Coronary artery (tissue), 2 donors: ENCODE data around the gene CDH23.

Experiments used
- DNase-seq: peaks from one replicate; pipeline ENCODE4 v3.0.0-alpha.2; 2017; ENCODE audit warnings: low spot score
- H3K27ac ChIP-seq, 2 donors: fragments of 200-600 bp; sonication (generic); one replicate each; pipeline ENCODE4 v1.5.1; 2016 to 2019
- H3K4me3 ChIP-seq: fragments of 200-600 bp; sonication (generic); 2 replicates; pipeline ENCODE4 v1.5.1; 2016; ENCODE audit warnings: mild to moderate bottlenecking, moderate library complexity
- CTCF ChIP-seq: fragments of 200-600 bp; sonication (generic); IDR thresholded peaks from one replicate; pipeline ENCODE4 v1.5.1; 2019; ENCODE audit warnings: antibody characterized with exemption

Gene CDH23

GRCh38 chr10:71439670-71440425 lies 43.1 kb downstream of the CDH23 start:
- no peak overlapping the region for H3K27ac ChIP-seq
- H3K4me3 ChIP-seq = no peak overlapping the region
- no peak for DNase-seq
- no peak for TF ChIP-seq CTCF

- TF ChIP-seq CTCF = no peak
- DNase-seq = no peak
Measured at GRCh38 chr10:71440506-71441035, 43.9 kb downstream of the CDH23 start.

GRCh38 chr10:71442000-71442399 lies 45.3 kb downstream of the CDH23 start:
- TF ChIP-seq CTCF = no peak
- no peak overlapping the region for H3K4me3 ChIP-seq
- H3K27ac ChIP-seq = no peak overlapping the region
- no peak for DNase-seq

More at GRCh38 chr10:71440506-71441035, 43.9 kb downstream of the CDH23 start:
- no peak overlapping the region for H3K4me3 ChIP-seq
- no peak overlapping the region for H3K27ac ChIP-seq

- no peak for TF ChIP-seq CTCF
- no peak for DNase-seq
- Histone ChIP-seq H3K4me3 (no peak overlapping the region), H3K27ac (no peak overlapping the region)
Measured at GRCh38 chr10:71442859-71443570, 46.3 kb downstream of the CDH23 start.

- Histone ChIP-seq H3K27ac (no peak overlapping the region), H3K4me3 (no peak overlapping the region)
- no peak for TF ChIP-seq CTCF
- no peak for DNase-seq
Measured at GRCh38 chr10:71443676-71444075, 47.0 kb downstream of the CDH23 start.

GRCh38 chr10:71444284-71445054 lies 47.7 kb downstream of the CDH23 start:
- Histone ChIP-seq H3K4me3 (no peak overlapping the region), H3K27ac (no peak overlapping the region)
- TF ChIP-seq CTCF = no peak
- DNase-seq = no peak
